GM12864 (cell line): ENCODE results near the gene TSPAN9.

Experiments used
- DNase-seq: peaks from one replicate; pipeline ENCODE4 v3.0.0-alpha.2; 2011; ENCODE audit warnings: low read depth
- H3K4me3 ChIP-seq: 2 replicates; pipeline ENCODE4 v1.5.1; 2011; ENCODE audit warnings: mild to moderate bottlenecking, low read depth, low read length, control low read depth
- TF ChIP-seq, protein P1 (sequence below): IDR thresholded peaks from 2 replicates; pipeline ENCODE4 v1.5.1; 2011; ENCODE audit warnings: low read depth, mild to moderate bottlenecking, moderate library complexity, low read length, control low read depth, inconsistent platforms; ENCODE audit errors: missing control alignments

TSPAN9 gene

DNA sequence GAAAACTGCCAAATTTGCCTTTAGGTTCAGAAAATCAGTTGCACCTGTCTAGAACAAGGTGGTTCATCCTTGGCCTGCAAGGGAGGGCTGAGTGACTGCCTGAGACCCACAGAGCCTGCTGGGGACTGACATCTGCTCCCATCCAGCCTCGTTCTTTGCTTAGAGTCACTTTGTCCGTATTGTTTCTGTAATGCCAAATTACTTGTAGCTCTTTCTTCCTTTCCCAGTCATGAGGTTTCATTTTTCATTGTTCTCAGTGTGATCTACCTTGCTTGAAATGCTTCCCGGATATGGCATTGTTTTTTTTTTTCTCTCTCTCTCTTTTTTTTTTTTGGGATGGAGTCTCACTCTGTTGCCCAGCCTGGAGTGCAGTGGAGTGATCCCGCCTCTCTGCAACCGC lies 21.3 kb downstream of the TSPAN9 start:
- DNase-seq: no peak
- TF ChIP-seq, protein P1, sequence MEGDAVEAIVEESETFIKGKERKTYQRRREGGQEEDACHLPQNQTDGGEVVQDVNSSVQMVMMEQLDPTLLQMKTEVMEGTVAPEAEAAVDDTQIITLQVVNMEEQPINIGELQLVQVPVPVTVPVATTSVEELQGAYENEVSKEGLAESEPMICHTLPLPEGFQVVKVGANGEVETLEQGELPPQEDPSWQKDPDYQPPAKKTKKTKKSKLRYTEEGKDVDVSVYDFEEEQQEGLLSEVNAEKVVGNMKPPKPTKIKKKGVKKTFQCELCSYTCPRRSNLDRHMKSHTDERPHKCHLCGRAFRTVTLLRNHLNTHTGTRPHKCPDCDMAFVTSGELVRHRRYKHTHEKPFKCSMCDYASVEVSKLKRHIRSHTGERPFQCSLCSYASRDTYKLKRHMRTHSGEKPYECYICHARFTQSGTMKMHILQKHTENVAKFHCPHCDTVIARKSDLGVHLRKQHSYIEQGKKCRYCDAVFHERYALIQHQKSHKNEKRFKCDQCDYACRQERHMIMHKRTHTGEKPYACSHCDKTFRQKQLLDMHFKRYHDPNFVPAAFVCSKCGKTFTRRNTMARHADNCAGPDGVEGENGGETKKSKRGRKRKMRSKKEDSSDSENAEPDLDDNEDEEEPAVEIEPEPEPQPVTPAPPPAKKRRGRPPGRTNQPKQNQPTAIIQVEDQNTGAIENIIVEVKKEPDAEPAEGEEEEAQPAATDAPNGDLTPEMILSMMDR: no peak
- H3K4me3 ChIP-seq: no peak overlapping the region

DNA sequence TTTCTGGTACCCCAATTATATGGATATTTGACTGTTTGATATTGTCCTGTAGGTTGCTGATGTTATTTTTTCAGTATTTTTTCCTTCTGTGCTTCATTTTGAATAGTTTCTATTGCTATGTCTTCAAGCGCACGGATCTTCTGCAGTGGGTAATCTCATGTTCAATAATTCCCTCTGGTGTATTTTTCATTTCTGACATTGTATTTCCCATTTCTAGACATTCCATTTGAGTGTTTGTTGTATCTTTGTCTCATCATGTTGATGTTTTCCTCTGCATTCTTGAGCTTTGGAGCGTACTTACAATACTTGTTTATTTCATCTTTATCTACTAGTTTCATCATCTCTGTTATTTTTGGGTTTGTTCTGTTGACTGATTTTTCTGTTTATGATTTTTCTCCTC lies 22.0 kb downstream of the TSPAN9 start:
- TF ChIP-seq, protein P1: no peak
- no peak overlapping the region for H3K4me3 ChIP-seq
- no peak for DNase-seq

DNA sequence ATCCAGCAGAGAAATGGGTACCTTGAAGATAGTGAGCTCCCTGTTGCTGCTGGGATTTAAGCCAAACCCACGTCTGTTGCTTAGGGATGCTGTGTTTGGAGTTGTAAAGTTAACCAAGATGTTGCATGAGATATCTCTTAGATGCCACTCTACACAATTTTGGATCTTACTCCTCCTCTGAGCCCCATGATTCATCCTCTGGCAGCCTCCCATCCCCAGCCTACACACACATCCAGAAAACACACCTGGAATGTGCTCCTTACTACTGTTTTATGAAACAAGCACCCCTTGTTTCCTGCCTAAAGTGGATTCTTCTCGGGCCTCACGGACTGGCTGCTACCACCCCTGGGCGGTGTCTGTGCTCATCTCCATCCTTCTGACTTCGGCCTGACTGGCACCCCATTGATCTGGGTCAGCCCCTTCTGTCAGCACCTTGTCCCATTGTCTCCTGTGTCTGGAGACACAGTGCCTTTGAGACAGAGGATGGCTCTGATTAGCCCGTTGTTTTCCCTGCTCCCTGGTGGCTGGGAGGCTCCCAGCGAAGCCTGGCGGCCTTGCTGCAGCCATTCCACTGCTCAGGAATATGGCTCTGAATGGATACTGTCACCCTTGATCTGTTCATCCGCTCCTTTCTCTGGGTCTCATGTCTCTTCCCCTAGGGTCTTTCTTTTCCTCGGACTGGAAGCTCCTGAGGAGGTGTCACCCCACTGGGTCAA lies 24.3 kb downstream of the TSPAN9 start:
- no peak for DNase-seq
- no peak overlapping the region for H3K4me3 ChIP-seq
- TF ChIP-seq, protein P1: no peak

DNA sequence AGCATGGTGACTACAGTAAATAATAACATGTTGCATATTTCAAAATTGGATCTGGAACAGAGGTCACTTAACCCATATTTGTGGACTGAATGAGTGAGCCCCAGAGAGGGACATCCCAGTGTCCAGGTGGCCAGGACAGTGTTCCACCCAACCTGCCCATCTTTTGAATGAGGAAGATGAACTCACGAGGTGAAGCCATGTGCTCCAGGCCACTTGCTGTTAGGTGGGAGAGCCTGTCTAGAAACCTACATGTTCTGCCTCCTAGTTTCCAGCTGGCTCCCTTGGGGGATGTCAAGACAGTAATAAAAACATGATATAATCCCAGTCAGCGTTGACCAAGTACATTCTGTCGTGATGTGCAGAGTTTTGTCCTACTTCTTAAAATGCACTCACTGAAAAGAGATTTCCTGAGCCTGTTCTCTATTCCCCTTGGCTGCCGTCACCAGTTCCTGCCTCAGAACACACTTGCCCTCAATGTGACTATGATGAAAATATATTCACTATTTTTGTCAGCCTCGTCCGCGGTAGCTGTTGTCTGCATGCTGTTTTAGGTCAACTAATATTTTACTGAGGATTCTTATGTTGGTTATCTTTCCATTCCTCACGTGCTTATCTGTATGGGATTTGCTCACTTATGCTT lies 25.7 kb downstream of the TSPAN9 start:
- no peak overlapping the region for H3K4me3 ChIP-seq
- DNase-seq: no peak
- TF ChIP-seq, protein P1: no peak

DNA sequence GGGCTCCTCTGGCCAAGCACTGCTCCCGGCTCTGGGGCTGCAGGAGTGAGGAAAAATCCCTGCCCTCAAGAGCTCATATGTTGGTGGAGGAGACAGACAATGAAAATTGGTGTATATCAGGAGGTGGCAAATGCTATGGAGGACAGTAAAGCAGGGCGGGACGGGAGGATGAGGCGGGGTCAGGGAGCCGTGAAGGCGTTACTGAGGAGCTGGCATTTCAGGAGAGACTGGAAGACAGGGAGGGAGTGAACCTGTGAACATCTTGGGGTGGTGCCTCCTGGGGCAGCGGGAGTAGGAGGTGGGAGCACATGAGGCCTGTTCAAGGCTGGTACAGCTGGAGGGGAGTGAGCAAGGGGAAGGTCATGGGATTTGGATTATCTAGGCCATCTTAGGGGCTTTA lies 26.6 kb downstream of the TSPAN9 start:
- TF ChIP-seq, protein P1: no peak
- H3K4me3 ChIP-seq: no peak overlapping the region
- no peak for DNase-seq

DNA sequence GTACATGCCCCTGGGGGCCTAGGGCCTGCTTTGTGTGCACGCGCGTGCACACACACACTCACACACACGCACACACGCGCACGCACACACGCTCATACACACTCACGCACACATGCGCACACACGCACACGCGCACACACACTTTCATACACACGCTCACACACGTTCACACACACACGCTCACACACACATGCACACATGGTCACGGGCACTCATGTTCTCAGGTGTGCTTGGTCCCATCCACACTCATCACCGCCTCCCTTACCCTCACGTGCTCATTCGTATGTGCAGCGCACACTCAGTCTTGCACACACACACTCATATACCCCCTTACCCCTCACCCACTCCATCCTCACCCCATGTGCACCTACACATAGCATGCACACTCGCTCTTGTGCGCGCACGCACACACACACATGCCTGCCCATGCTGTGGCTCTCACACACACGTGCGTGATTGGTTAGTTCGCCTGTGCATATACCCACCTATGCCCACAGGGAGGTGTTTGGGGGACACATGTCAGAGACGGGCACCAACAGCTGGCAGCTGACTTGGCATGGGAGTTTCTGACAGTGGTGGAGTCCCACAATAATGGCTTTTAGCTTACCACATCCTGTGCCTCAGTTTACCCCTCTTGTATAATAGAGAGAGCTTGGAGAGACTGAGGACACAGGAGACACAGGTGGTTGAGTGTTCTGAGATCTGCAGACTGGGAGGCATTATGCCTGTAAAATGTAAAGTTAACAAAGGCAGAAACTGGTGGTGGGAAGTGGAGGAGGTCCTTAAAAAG lies 28.7 kb downstream of the TSPAN9 start:
- no peak overlapping the region for H3K4me3 ChIP-seq
- TF ChIP-seq, protein P1: no peak
- no peak for DNase-seq
